ENCODE results near the gene CHN2. TPM values are rescaled to one million over a fixed set of nuclear protein-coding genes. Genes with fewer than 3 reads are reported as not detected.

Gene CHN2
- total RNA-seq, 5 donors from 2014 or later (not counting 1 experiment from before 2014, with no cell fraction given): 4.5 to 9.0 (median 6.6) TPM

- Mint-ChIP-seq H3K4me3 (no peak overlapping the region), H3K27ac (no peak overlapping the region), H3K9me3 (no peaks in the 10 kb centered on the region), H3K36me3 (no peaks in the 10 kb centered on the region), H3K27me3 (no peaks in the 10 kb centered on the region), H3K4me1 (peaks cover 40 to 45% (median 42%) of the 10 kb centered on the region in 3 donors)
- 100% methylated on average over 7 of the region's 14 CpGs for WGBS (ENCODE audit: insufficient coverage)
- no peaks in the 10 kb centered on the region for H3K36me3 ChIP-seq (ENCODE audit: control insufficient read depth in 2 of 2, extremely low read depth in 1 of 2, insufficient read depth in 1 of 2, low read length in 1 of 2)
- no peak for DNase-seq
- H3K27me3 ChIP-seq (replicated peaks in 1 of 2; ENCODE audit: control insufficient read depth in 2 of 2, extremely low read depth in 1 of 2, insufficient read depth in 2 of 2, low read length in 1 of 2): no peaks in the 10 kb centered on the region
- no peak for ATAC-seq (replicated peaks in 1 of 4)
- H3K4me3 ChIP-seq (ENCODE audit: control insufficient read depth in 1 of 2, extremely low read depth in 1 of 2, low read length in 1 of 2): no peak overlapping the region
- peaks cover 29 to 36% of the 10 kb centered on the region in 2 experiments for H3K4me1 ChIP-seq (ENCODE audit: control insufficient read depth in 1 of 2, extremely low read depth in 1 of 2, insufficient read depth in 2 of 2, low read length in 2 of 2)
- ChIA-PET CTCF (no interaction called here), POLR2A (interaction anchor here in 1 of 2 donors (0.6 kb wide), 1 partner anchor 307 kb away, joined by 3 read pairs; no protein-coding TSS in a partner anchor)
- H3K9me3 ChIP-seq: no peaks in the 10 kb centered on the region
- no peak overlapping the region for H3K27ac ChIP-seq (ENCODE audit: low read length)
These were observed 138.6 kb downstream of the CHN2 start for GRCh38 chr7:29332875-29333855.

- no peaks in the 10 kb centered on the region for H3K27me3 ChIP-seq (replicated peaks in 1 of 2; ENCODE audit: control insufficient read depth in 2 of 2, extremely low read depth in 1 of 2, insufficient read depth in 2 of 2, low read length in 1 of 2)
- no peak overlapping the region for H3K4me3 Mint-ChIP-seq
- no peak overlapping the region for H3K4me3 ChIP-seq (ENCODE audit: control insufficient read depth in 1 of 2, extremely low read depth in 1 of 2, low read length in 1 of 2)
- H3K27ac ChIP-seq (ENCODE audit: low read length): no peak overlapping the region
- H3K36me3 ChIP-seq (ENCODE audit: control insufficient read depth in 2 of 2, extremely low read depth in 1 of 2, insufficient read depth in 1 of 2, low read length in 1 of 2): no peaks in the 10 kb centered on the region
- peak overlapping the region in 1 of 2 donors; percentile 30 for H3K27ac Mint-ChIP-seq
- no peak for ATAC-seq (replicated peaks in 1 of 4)
- ChIA-PET CTCF (no interaction called here), POLR2A (interaction anchor here in 1 of 2 donors (0.6 kb wide), 1 partner anchor 1435 kb away, joined by 3 read pairs; no protein-coding TSS in a partner anchor)
- no peaks in the 10 kb centered on the region for H3K9me3 ChIP-seq
- peaks cover 27 to 35% of the 10 kb centered on the region in 2 experiments for H3K4me1 ChIP-seq (ENCODE audit: control insufficient read depth in 1 of 2, extremely low read depth in 1 of 2, insufficient read depth in 2 of 2, low read length in 2 of 2)
- WGBS (ENCODE audit: insufficient coverage): no CpG with 5 or more reads among the region's 6 CpGs
- H3K9me3 Mint-ChIP-seq: no peaks in the 10 kb centered on the region
- peak in 1 of 35 experiments; percentile 10 for DNase-seq
- no peaks in the 10 kb centered on the region for H3K36me3 Mint-ChIP-seq
- H3K4me1 Mint-ChIP-seq: peaks cover 35 to 40% (median 38%) of the 10 kb centered on the region in 3 donors
- no peaks in the 10 kb centered on the region for H3K27me3 Mint-ChIP-seq
These were observed 140.9 kb downstream of the CHN2 start for GRCh38 chr7:29335188-29336083.

GRCh38 chr7:29337546-29338116 lies 143.1 kb downstream of the CHN2 start:
- DNase-seq: peak in 34 of 35 experiments; percentile 7 to 73 (median 41)
- Histone ChIP-seq H3K27me3 (replicated peaks in 1 of 2; ENCODE audit: control insufficient read depth in 2 of 2, extremely low read depth in 1 of 2, insufficient read depth in 2 of 2, low read length in 1 of 2) (no peaks in the 10 kb centered on the region), H3K27ac (ENCODE audit: low read length) (peak overlapping the region; percentile 51), H3K36me3 (ENCODE audit: control insufficient read depth in 2 of 2, extremely low read depth in 1 of 2, insufficient read depth in 1 of 2, low read length in 1 of 2) (no peaks in the 10 kb centered on the region), H3K4me3 (ENCODE audit: control insufficient read depth in 1 of 2, extremely low read depth in 1 of 2, low read length in 1 of 2) (no peak overlapping the region), H3K9me3 (no peaks in the 10 kb centered on the region), H3K4me1 (ENCODE audit: control insufficient read depth in 1 of 2, extremely low read depth in 1 of 2, insufficient read depth in 2 of 2, low read length in 2 of 2) (peaks cover 27 to 35% of the 10 kb centered on the region in 2 experiments)
- Mint-ChIP-seq H3K27me3 (no peaks in the 10 kb centered on the region), H3K4me1 (peaks cover 29 to 40% (median 35%) of the 10 kb centered on the region in 3 donors), H3K4me3 (peak overlapping the region; percentile 37 to 56 (median 42)), H3K9me3 (no peaks in the 10 kb centered on the region), H3K36me3 (no peaks in the 10 kb centered on the region), H3K27ac (peak overlapping the region; percentile 43 to 75)
- CTCF ChIA-PET: interaction anchor here in 1 of 2 donors (0.6 to 0.8 kb wide), 2 partner anchors 144 to 410 kb away, joined by 3 to 4 read pairs; partner anchors contain the start of gene CHN2
- ATAC-seq (replicated peaks in 1 of 4): peak; percentile 78 to 97 (median 91)
- POLR2A ChIA-PET: interaction anchor here in 1 of 2 donors (0.6 kb wide), 1 partner anchor 136 kb away, joined by 3 read pairs; no protein-coding TSS in a partner anchor
- 0% methylated on average over 2 of the region's 4 CpGs for WGBS (ENCODE audit: insufficient coverage)

GRCh38 chr7:29340696-29341095 lies 146.1 kb downstream of the CHN2 start:
- Histone ChIP-seq H3K27ac (ENCODE audit: low read length) (no peak overlapping the region), H3K4me1 (ENCODE audit: control insufficient read depth in 1 of 2, extremely low read depth in 1 of 2, insufficient read depth in 2 of 2, low read length in 2 of 2) (peaks cover 36 to 43% of the 10 kb centered on the region in 2 experiments), H3K36me3 (ENCODE audit: control insufficient read depth in 2 of 2, extremely low read depth in 1 of 2, insufficient read depth in 1 of 2, low read length in 1 of 2) (no peaks in the 10 kb centered on the region), H3K4me3 (ENCODE audit: control insufficient read depth in 1 of 2, extremely low read depth in 1 of 2, low read length in 1 of 2) (no peak overlapping the region), H3K9me3 (no peaks in the 10 kb centered on the region), H3K27me3 (replicated peaks in 1 of 2; ENCODE audit: control insufficient read depth in 2 of 2, extremely low read depth in 1 of 2, insufficient read depth in 2 of 2, low read length in 1 of 2) (no peaks in the 10 kb centered on the region)
- Mint-ChIP-seq H3K27ac (no peak overlapping the region), H3K4me3 (no peak overlapping the region), H3K27me3 (no peaks in the 10 kb centered on the region), H3K9me3 (no peaks in the 10 kb centered on the region), H3K36me3 (no peaks in the 10 kb centered on the region), H3K4me1 (peaks cover 25 to 30% (median 28%) of the 10 kb centered on the region in 3 donors)
- CTCF ChIA-PET: no interaction called here
- POLR2A ChIA-PET: no interaction called here
- WGBS (ENCODE audit: insufficient coverage): 100% methylated on average over 1 of the region's 8 CpGs
- DNase-seq (no peak), ATAC-seq (replicated peaks in 1 of 4) (no peak)

- ATAC-seq (replicated peaks in 1 of 4) (no peak), DNase-seq (no peak)
- 93% methylated on average over 6 of the region's 7 CpGs for WGBS (ENCODE audit: insufficient coverage)
- no peak overlapping the region for H3K4me3 ChIP-seq (ENCODE audit: control insufficient read depth in 1 of 2, extremely low read depth in 1 of 2, low read length in 1 of 2)
- H3K36me3 ChIP-seq (ENCODE audit: control insufficient read depth in 2 of 2, extremely low read depth in 1 of 2, insufficient read depth in 1 of 2, low read length in 1 of 2): no peaks in the 10 kb centered on the region
- no peaks in the 10 kb centered on the region for H3K27me3 ChIP-seq (replicated peaks in 1 of 2; ENCODE audit: control insufficient read depth in 2 of 2, extremely low read depth in 1 of 2, insufficient read depth in 2 of 2, low read length in 1 of 2)
- POLR2A ChIA-PET: no interaction called here
- Mint-ChIP-seq H3K9me3 (no peaks in the 10 kb centered on the region), H3K27me3 (no peaks in the 10 kb centered on the region), H3K4me1 (peaks cover 22 to 27% (median 26%) of the 10 kb centered on the region in 3 donors), H3K36me3 (no peaks in the 10 kb centered on the region), H3K4me3 (no peak overlapping the region), H3K27ac (no peak overlapping the region)
- H3K4me1 ChIP-seq (ENCODE audit: control insufficient read depth in 1 of 2, extremely low read depth in 1 of 2, insufficient read depth in 2 of 2, low read length in 2 of 2): peaks cover 33 to 40% of the 10 kb centered on the region in 2 experiments
- H3K27ac ChIP-seq (ENCODE audit: low read length): no peak overlapping the region
- CTCF ChIA-PET: no interaction called here
- H3K9me3 ChIP-seq: no peaks in the 10 kb centered on the region
These were observed 146.6 kb downstream of the CHN2 start for GRCh38 chr7:29341156-29341555.

Measured in T-cell (primary cell).